Measurements from ENCODE around the gene PLOD1.

DNA sequence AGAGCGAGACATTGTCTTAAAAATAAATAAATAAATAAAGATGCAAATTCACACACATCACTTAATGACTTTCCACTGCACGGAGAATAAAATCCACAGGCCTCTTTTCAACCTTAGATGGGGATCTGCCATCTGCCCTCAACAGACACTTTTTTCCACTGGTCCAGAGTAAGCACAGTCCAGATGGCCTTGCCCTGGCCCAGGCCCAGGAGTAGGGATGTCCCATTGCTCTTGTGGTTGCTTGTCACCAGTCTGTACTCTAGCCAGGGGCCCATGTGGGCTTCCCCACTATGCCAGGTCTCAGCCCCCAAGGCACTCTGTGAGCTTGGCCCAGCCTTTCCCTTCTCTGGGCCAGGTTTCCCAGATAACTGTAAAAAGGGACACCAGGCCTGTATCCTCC, 17.4 kb downstream of the PLOD1 start:
- no peak for TF ChIP-seq POLR2AphosphoS5 (IDR thresholded peaks at IDR 0.05; ENCODE audit: low read depth, low read length)
- TF ChIP-seq, protein P1, sequence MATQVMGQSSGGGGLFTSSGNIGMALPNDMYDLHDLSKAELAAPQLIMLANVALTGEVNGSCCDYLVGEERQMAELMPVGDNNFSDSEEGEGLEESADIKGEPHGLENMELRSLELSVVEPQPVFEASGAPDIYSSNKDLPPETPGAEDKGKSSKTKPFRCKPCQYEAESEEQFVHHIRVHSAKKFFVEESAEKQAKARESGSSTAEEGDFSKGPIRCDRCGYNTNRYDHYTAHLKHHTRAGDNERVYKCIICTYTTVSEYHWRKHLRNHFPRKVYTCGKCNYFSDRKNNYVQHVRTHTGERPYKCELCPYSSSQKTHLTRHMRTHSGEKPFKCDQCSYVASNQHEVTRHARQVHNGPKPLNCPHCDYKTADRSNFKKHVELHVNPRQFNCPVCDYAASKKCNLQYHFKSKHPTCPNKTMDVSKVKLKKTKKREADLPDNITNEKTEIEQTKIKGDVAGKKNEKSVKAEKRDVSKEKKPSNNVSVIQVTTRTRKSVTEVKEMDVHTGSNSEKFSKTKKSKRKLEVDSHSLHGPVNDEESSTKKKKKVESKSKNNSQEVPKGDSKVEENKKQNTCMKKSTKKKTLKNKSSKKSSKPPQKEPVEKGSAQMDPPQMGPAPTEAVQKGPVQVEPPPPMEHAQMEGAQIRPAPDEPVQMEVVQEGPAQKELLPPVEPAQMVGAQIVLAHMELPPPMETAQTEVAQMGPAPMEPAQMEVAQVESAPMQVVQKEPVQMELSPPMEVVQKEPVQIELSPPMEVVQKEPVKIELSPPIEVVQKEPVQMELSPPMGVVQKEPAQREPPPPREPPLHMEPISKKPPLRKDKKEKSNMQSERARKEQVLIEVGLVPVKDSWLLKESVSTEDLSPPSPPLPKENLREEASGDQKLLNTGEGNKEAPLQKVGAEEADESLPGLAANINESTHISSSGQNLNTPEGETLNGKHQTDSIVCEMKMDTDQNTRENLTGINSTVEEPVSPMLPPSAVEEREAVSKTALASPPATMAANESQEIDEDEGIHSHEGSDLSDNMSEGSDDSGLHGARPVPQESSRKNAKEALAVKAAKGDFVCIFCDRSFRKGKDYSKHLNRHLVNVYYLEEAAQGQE (IDR thresholded peaks at IDR 0.05; ENCODE audit: insufficient read depth in 1 of 2, low read depth in 2 of 2, low read length in 2 of 2): no peak

Measured in PFSK-1 (cell line).